ENCODE results near the gene RAB1A. TPM values are rescaled to one million over a fixed set of nuclear protein-coding genes. Genes with fewer than 3 reads are reported as not detected.

Gene RAB1A
- total RNA-seq, 1 donor from 2014 or later: 46.4 TPM

DNA sequence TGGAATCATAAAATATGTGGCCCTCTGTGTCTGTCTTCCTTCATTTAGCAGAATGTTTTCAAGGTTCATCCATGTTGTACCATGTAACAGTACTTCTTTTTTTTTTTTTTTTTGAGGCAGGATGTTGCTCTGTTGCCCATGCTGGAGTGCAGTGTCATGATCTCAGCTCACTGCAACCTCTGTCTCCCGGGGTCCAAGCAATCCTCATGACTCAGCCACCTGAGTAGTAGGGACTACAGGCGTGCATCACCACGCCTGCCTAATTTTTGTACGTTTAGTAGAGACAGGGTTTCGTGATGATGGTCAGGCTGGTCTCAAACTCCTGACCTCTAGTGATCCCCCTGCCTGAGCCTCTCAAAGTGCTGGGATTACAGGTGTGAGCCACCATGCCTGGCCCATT, 31.2 kb downstream of the RAB1A start:
- POLR2A ChIA-PET: no interaction called here
- peaks cover 2% of the 10 kb centered on the region for H3K4me1 Mint-ChIP-seq
- DNase-seq (no peak), ATAC-seq (ENCODE audit: low read depth) (no peak)
- CTCF ChIA-PET: interaction anchor here (1.7 kb wide), 1 partner anchor 9 kb away, joined by 4 read pairs; no protein-coding TSS in a partner anchor
- H3K36me3 Mint-ChIP-seq (ENCODE audit: low read depth): peaks cover 69% of the 10 kb centered on the region
- H3K27ac Mint-ChIP-seq: no peak overlapping the region
- no peak overlapping the region for H3K4me3 Mint-ChIP-seq
- no peak for TF ChIP-seq CTCF (IDR thresholded peaks at IDR 0.05)
- intact Hi-C loops (cut with micrococcal nuclease): no loop called here
- H3K9me3 Mint-ChIP-seq: no peaks in the 10 kb centered on the region
- no peaks in the 10 kb centered on the region for H3K27me3 Mint-ChIP-seq

DNA sequence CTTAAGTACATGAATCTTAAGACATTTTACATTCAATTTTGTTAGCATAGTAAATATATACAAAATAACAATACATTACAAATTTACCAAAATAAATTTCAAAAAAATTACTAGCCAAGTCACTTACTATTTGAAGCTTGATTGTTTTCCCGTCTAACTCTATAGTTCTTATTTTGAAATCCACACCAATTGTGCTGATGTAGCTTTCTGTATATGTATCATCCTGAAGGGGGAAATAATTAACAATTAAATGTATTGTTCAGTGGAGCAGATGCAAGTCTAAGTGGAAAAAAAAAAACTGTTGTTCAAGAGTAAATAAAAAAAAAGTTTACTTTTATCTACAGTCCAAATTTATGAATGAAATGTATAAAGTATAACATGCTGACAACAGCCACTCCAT, 32.1 kb downstream of the RAB1A start:
- DNase-seq: no peak
- intact Hi-C loops (cut with micrococcal nuclease): no loop called here
- Mint-ChIP-seq H3K4me1 (peaks cover 7% of the 10 kb centered on the region), H3K27me3 (no peaks in the 10 kb centered on the region), H3K4me3 (no peak overlapping the region), H3K9me3 (peaks cover 4% of the 10 kb centered on the region), H3K27ac (no peak overlapping the region), H3K36me3 (ENCODE audit: low read depth) (peaks cover 70% of the 10 kb centered on the region)
- POLR2A ChIA-PET: interaction anchor here (1.7 kb wide), 1 partner anchor 32 kb away, joined by 5 read pairs; the partner anchor contains the start of gene RAB1A
- ATAC-seq (ENCODE audit: low read depth): no peak
- no peak for TF ChIP-seq CTCF (IDR thresholded peaks at IDR 0.05)
- CTCF ChIA-PET: no interaction called here

- intact Hi-C loops (cut with micrococcal nuclease): no loop called here
- no peak overlapping the region for H3K4me3 Mint-ChIP-seq
- DNase-seq (no peak), ATAC-seq (ENCODE audit: low read depth) (no peak)
- POLR2A ChIA-PET: interaction anchor here (1.7 kb wide), 1 partner anchor 32 kb away, joined by 5 read pairs; the partner anchor contains the start of gene RAB1A
- H3K27ac Mint-ChIP-seq: no peak overlapping the region
- CTCF ChIA-PET: no interaction called here
- peaks cover 9% of the 10 kb centered on the region for H3K4me1 Mint-ChIP-seq
- H3K9me3 Mint-ChIP-seq: peaks cover 7% of the 10 kb centered on the region
- H3K36me3 Mint-ChIP-seq (ENCODE audit: low read depth): peaks cover 72% of the 10 kb centered on the region
- no peaks in the 10 kb centered on the region for H3K27me3 Mint-ChIP-seq
- TF ChIP-seq CTCF (IDR thresholded peaks at IDR 0.05): no peak
Observed at GRCh38 chr2:65096948-65097347, 33.0 kb downstream of the RAB1A start.

GRCh38 chr2:65093211-65093610, 36.7 kb downstream of the RAB1A start:
- DNase-seq (no peak), ATAC-seq (ENCODE audit: low read depth) (no peak)
- ChIA-PET POLR2A (no interaction called here), CTCF (no interaction called here)
- Mint-ChIP-seq H3K4me1 (peaks cover 9% of the 10 kb centered on the region), H3K27me3 (no peaks in the 10 kb centered on the region), H3K36me3 (ENCODE audit: low read depth) (peaks cover 88% of the 10 kb centered on the region), H3K4me3 (no peak overlapping the region), H3K9me3 (peaks cover 7% of the 10 kb centered on the region), H3K27ac (peak overlapping the region; percentile 43)
- intact Hi-C loops (cut with micrococcal nuclease): no loop called here
- no peak for TF ChIP-seq CTCF (IDR thresholded peaks at IDR 0.05)

GRCh38 chr2:65092791-65093190, 37.1 kb downstream of the RAB1A start:
- ATAC-seq (ENCODE audit: low read depth) (no peak), DNase-seq (no peak)
- ChIA-PET CTCF (interaction anchor here (0.6 kb wide), 1 partner anchor 72 kb away, joined by 3 read pairs; no protein-coding TSS in a partner anchor), POLR2A (interaction anchor here (0.7 kb wide), 1 partner anchor 11 kb away, joined by 3 read pairs; no protein-coding TSS in a partner anchor)
- Mint-ChIP-seq H3K4me3 (no peak overlapping the region), H3K27ac (peak overlapping the region; percentile 43), H3K36me3 (ENCODE audit: low read depth) (peaks cover 89% of the 10 kb centered on the region), H3K9me3 (peaks cover 7% of the 10 kb centered on the region), H3K4me1 (peaks cover 9% of the 10 kb centered on the region), H3K27me3 (no peaks in the 10 kb centered on the region)
- intact Hi-C loops (cut with micrococcal nuclease): no loop called here
- TF ChIP-seq CTCF (IDR thresholded peaks at IDR 0.05): no peak
